SU-DHL-6 (cell line): Measurements from ENCODE around the gene UBE2D3.

Experiments used
- H2AFZ ChIP-seq: fragments of 200-600 bp; sonication (generic); 2 replicates; pipeline ENCODE4 v1.6.1; 2014; ENCODE audit warnings: low read depth, mild to moderate bottlenecking, moderate library complexity, mixed read lengths, antibody characterized with exemption, low read length; ENCODE audit not compliant: severe bottlenecking
- H3F3A ChIP-seq: fragments of 200-600 bp; shearing (Covaris generic); 2 replicates; pipeline ENCODE4 v1.6.0; 2016; ENCODE audit warnings: antibody characterized with exemption, mild to moderate bottlenecking; ENCODE audit not compliant: insufficient read depth
- H3K27ac ChIP-seq: fragments of 200-600 bp; sonication (generic); 2 replicates; pipeline ENCODE4 v1.5.1; 2016; ENCODE audit warnings: low read depth, mild to moderate bottlenecking, low read length, moderate library complexity, mixed read lengths
- H3K27me3 ChIP-seq: fragments of 200-600 bp; sonication (generic), shearing (Covaris generic); 2 replicates; pipeline ENCODE4 v1.6.0; 2014; ENCODE audit warnings: mild to moderate bottlenecking, low read length
- H3K36me3 ChIP-seq: fragments of 200-600 bp; sonication (generic); 2 replicates; pipeline ENCODE4 v1.6.1; 2014; ENCODE audit warnings: mild to moderate bottlenecking, low read length, mixed read lengths
- H3K4me2 ChIP-seq: fragments of 300-600, 200-600 bp; shearing (Covaris generic), sonication (generic); 2 replicates; pipeline ENCODE4 v1.6.0; 2014; ENCODE audit warnings: low read length, low read depth, mild to moderate bottlenecking; ENCODE audit not compliant: poor library complexity, severe bottlenecking
- H3K4me3 ChIP-seq: fragments of 200-600 bp; sonication (generic); 2 replicates; pipeline ENCODE4 v1.5.1; 2014; ENCODE audit warnings: antibody characterized with exemption, low read length, mild to moderate bottlenecking, mixed read lengths; ENCODE audit not compliant: insufficient read depth, poor library complexity, severe bottlenecking
- H3K79me2 ChIP-seq: fragments of 200-600 bp; sonication (generic); 2 replicates; pipeline ENCODE4 v1.6.1; 2014; ENCODE audit warnings: mild to moderate bottlenecking, low read length, moderate library complexity; ENCODE audit not compliant: insufficient read depth
- H3K9ac ChIP-seq: fragments of 200-600 bp; sonication (generic); 2 replicates; pipeline ENCODE4 v1.7.0; 2014; ENCODE audit warnings: mild to moderate bottlenecking, low read length
- H3K9me2 ChIP-seq: fragments of 200-600 bp; sonication (generic); replicated peaks from 2 replicates; pipeline ENCODE4 v1.6.1; 2014; ENCODE audit warnings: low read length; ENCODE audit not compliant: insufficient read depth
- H3K9me3 ChIP-seq: fragments of 200-600 bp; sonication (generic); 2 replicates; pipeline ENCODE4 v1.6.1; 2014; ENCODE audit warnings: low read length, mixed read lengths; ENCODE audit not compliant: insufficient read depth
- H4K20me1 ChIP-seq: fragments of 200-600 bp; sonication (generic); 2 replicates; pipeline ENCODE4 v1.6.1; 2014; ENCODE audit warnings: low read depth, mild to moderate bottlenecking, antibody characterized with exemption, low read length, moderate library complexity, mixed read lengths
- EZH2phosphoT487 ChIP-seq: fragments of 200-600 bp; sonication (generic), shearing (Covaris generic); conservative IDR thresholded peaks from 2 replicates; pipeline ENCODE4 v1.6.1; 2018; ENCODE audit warnings: mild to moderate bottlenecking, antibody characterized with exemption, low read length, moderate library complexity, mixed read lengths
- TF ChIP-seq, protein P1 (sequence below): fragments of 200-600 bp; sonication (generic); IDR thresholded peaks from one replicate; pipeline ENCODE4 v1.5.1; 2017; ENCODE audit warnings: antibody characterized with exemption, mild to moderate bottlenecking, low read length, moderate library complexity; ENCODE audit not compliant: insufficient read depth, poor library complexity, severe bottlenecking

UBE2D3 gene

DNA sequence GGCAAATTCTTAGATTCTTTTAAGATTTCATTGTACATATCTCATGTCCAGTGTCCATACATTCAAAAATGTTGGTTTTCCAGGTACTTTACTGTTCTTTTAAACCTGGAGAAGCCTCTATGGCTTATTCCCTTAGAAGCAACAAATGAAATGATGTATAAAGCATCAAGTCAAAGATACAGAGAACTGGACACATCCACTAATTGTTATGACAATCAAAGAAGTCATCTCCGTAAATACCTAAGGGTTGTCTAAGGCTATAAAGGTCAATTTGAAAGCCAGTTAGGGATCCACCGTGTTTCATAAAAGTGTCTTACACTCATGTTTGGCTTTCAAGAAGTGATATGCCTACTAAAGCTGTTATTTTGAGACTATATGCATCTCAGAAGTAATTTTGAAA is 32.4 kb downstream of the UBE2D3 start:
- no peak overlapping the region for H3K4me3 ChIP-seq
- H3K9ac ChIP-seq, result no peak overlapping the region
- H3K27me3 ChIP-seq, result no peaks in the 10 kb centered on the region
- H3K9me3 ChIP-seq, result no peaks in the 10 kb centered on the region
- no peaks in the 10 kb centered on the region for H3K79me2 ChIP-seq
- H3F3A ChIP-seq, result peaks cover 27% of the 10 kb centered on the region; the same call in 1 of the 2 replicates
- H3K4me2 ChIP-seq, result no peak overlapping the region
- no peaks in the 10 kb centered on the region for H4K20me1 ChIP-seq
- no peak overlapping the region for H3K27ac ChIP-seq
- peaks cover 19% of the 10 kb centered on the region; the same call in 1 of the 2 replicates for H3K36me3 ChIP-seq
- H2AFZ ChIP-seq, result no peak overlapping the region
- no peaks in the 10 kb centered on the region for H3K9me2 ChIP-seq
- TF ChIP-seq, protein P1, sequence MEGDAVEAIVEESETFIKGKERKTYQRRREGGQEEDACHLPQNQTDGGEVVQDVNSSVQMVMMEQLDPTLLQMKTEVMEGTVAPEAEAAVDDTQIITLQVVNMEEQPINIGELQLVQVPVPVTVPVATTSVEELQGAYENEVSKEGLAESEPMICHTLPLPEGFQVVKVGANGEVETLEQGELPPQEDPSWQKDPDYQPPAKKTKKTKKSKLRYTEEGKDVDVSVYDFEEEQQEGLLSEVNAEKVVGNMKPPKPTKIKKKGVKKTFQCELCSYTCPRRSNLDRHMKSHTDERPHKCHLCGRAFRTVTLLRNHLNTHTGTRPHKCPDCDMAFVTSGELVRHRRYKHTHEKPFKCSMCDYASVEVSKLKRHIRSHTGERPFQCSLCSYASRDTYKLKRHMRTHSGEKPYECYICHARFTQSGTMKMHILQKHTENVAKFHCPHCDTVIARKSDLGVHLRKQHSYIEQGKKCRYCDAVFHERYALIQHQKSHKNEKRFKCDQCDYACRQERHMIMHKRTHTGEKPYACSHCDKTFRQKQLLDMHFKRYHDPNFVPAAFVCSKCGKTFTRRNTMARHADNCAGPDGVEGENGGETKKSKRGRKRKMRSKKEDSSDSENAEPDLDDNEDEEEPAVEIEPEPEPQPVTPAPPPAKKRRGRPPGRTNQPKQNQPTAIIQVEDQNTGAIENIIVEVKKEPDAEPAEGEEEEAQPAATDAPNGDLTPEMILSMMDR, result no peak
- TF ChIP-seq EZH2phosphoT487, result no peak

DNA sequence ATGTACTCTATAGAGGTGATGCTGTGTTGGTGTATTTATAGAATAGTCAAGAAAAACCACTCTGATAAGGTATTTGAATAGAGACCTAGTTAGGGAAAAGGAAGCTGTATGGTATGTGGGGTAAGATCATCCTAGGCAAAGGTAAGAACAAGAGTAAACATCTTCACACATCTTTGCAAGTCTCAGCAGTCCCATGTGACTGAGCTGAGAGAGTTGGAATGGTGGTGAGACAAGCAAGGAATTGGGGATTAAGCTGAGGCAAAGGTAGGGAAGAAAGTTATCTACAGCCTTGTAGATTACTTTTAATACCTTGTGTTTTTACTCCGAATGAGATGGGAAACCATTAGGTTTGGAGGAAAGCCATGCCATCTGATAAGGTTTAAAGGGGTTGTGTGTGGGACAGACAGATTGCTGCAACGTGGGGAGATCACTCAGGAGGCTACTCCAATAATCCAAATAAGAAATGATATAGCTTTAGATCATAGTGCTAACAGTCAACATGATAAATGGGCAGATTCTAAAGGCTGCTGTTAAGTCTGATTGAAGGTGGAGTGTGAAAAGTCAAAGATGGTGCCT is 34.9 kb downstream of the UBE2D3 start:
- no peaks in the 10 kb centered on the region for H3K79me2 ChIP-seq
- peaks cover 32% of the 10 kb centered on the region; the same call in 1 of the 2 replicates for H3F3A ChIP-seq
- no peak for TF ChIP-seq EZH2phosphoT487
- TF ChIP-seq, protein P1, result no peak
- H3K27me3 ChIP-seq, result no peaks in the 10 kb centered on the region
- H3K4me3 ChIP-seq, result no peak overlapping the region
- no peaks in the 10 kb centered on the region for H3K9me2 ChIP-seq
- no peak overlapping the region for H3K4me2 ChIP-seq
- no peak overlapping the region for H3K9ac ChIP-seq
- peaks cover 12% of the 10 kb centered on the region; the same call in 1 of the 2 replicates for H3K36me3 ChIP-seq
- no peaks in the 10 kb centered on the region for H4K20me1 ChIP-seq
- no peak overlapping the region for H2AFZ ChIP-seq
- H3K9me3 ChIP-seq, result no peaks in the 10 kb centered on the region
- no peak overlapping the region for H3K27ac ChIP-seq

DNA sequence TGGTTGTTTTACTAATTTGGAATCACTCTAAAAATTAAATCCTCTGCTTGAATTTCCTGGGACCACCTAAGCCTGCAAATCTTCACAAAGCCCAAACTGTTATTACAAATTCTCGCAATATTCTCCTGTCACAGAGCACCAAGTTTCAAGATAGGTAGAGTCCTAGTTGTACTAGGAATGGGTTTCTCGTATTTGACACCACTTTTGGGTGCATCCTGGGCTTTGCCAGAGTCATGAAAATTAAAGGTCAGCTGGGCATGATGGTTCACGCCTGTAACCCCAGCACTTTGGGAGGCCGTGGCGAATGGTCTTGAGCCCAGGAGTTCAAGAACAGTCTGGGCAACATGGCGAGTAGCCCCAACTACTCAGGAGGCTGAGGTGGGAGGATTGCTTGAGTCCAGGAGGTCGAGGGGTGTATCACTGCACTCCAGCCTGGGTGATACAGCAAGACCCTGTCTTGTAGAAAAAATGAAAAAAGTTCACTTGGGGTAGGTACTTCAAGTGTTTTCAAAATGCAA is 36.0 kb downstream of the UBE2D3 start:
- Histone ChIP-seq H3K36me3 (peaks cover 11% of the 10 kb centered on the region; the same call in 1 of the 2 replicates), H3K4me2 (no peak overlapping the region), H3F3A (peaks cover 32% of the 10 kb centered on the region; the same call in 1 of the 2 replicates), H3K27me3 (no peaks in the 10 kb centered on the region), H3K4me3 (no peak overlapping the region), H3K9ac (no peak overlapping the region), H3K79me2 (no peaks in the 10 kb centered on the region), H3K27ac (no peak overlapping the region), H2AFZ (no peak overlapping the region), H3K9me3 (no peaks in the 10 kb centered on the region), H4K20me1 (no peaks in the 10 kb centered on the region), H3K9me2 (no peaks in the 10 kb centered on the region)
- TF ChIP-seq EZH2phosphoT487, result no peak
- TF ChIP-seq, protein P1, result no peak
